Endothelial cell (in vitro differentiated cells): ENCODE results near the gene ZFP90. TPM values are rescaled to one million over a fixed set of nuclear protein-coding genes. Genes with fewer than 3 reads are reported as not detected.

Source experiments
- DNase-seq: peaks from one replicate; pipeline ENCODE4 v3.0.0; 2021; ENCODE audit warnings: low spot score
- H3K27ac Mint-ChIP-seq: one replicate; pipeline ENCODE4 v1.8.0; 2021; ENCODE audit warnings: mixed read lengths, inconsistent platforms; ENCODE audit not compliant: unreplicated experiment
- H3K27me3 Mint-ChIP-seq: one replicate; pipeline ENCODE4 v1.8.0; 2021; ENCODE audit warnings: mild to moderate bottlenecking, moderate library complexity, mixed read lengths, inconsistent platforms; ENCODE audit not compliant: unreplicated experiment
- H3K36me3 Mint-ChIP-seq: one replicate; pipeline ENCODE4 v1.8.0; 2021; ENCODE audit warnings: mild to moderate bottlenecking, low read depth, mixed read lengths, inconsistent platforms; ENCODE audit not compliant: unreplicated experiment
- H3K4me1 Mint-ChIP-seq: one replicate; pipeline ENCODE4 v1.8.0; 2021; ENCODE audit warnings: mild to moderate bottlenecking, mixed read lengths, inconsistent platforms; ENCODE audit not compliant: unreplicated experiment
- H3K4me3 Mint-ChIP-seq: one replicate; pipeline ENCODE4 v1.8.0; 2021; ENCODE audit warnings: mild to moderate bottlenecking, mixed read lengths, inconsistent platforms; ENCODE audit not compliant: unreplicated experiment
- H3K9me3 Mint-ChIP-seq: one replicate; pipeline ENCODE4 v1.8.0; 2021; ENCODE audit warnings: mixed read lengths, inconsistent platforms; ENCODE audit not compliant: unreplicated experiment
- total RNA-seq: library from RNA; stranded (reverse); fragmentation: NEBNext Ultra II Directional; extraction: Animal tissue kit (Norgen Biotek cat#: 25700); gene quantifications from one replicate; pipeline ENCODE4 v1.2.1, GENCODE V29; 2021; ENCODE audit not compliant: unreplicated experiment
- TF ChIP-seq, protein P1 (sequence below): fragments of 200-600 bp; sonication (generic); IDR thresholded peaks from one replicate; pipeline ENCODE4 v1.5.0; 2021; ENCODE audit warnings: antibody characterized with exemption; ENCODE audit not compliant: unreplicated experiment

Gene ZFP90
- total RNA-seq, 1 donor from 2014 or later = 35.6 TPM

DNA sequence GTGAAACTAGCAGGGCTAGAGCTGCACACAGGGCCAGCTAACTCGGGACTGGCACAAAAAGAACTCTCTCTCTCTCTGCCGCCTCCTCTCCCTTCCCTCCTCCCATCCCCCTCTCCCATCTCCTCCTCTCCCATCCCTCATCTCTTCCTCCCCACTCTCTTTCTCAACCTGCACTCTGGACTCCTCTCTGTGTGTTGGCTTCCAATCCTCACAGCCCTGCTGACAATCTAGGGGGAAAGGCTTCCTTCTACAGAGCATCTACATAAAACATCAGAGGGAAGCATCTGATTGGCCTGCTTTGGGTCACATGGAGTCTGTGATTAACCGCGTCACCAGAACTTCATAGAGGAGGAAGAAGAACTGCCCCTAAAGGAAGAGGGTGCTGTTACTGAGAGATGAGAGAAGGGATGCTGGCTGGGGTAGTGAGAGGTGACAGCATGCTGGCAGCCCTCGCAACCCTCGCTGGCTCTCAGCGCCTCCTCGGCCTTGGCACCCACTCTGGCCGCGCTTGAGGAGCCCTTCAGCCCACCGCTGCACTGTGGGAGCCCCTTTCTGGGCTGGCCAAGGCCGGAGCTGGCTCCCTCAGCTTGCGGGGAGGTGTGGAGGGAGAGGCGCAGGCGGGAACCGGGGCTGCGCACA is 12.8 kb upstream of the ZFP90 start:
- Mint-ChIP-seq H3K27ac (no peak overlapping the region), H3K9me3 (no peaks in the 10 kb centered on the region), H3K27me3 (peaks cover 7% of the 10 kb centered on the region), H3K4me1 (peaks cover 8% of the 10 kb centered on the region), H3K36me3 (peaks cover 4% of the 10 kb centered on the region), H3K4me3 (no peak overlapping the region)
- TF ChIP-seq, protein P1, sequence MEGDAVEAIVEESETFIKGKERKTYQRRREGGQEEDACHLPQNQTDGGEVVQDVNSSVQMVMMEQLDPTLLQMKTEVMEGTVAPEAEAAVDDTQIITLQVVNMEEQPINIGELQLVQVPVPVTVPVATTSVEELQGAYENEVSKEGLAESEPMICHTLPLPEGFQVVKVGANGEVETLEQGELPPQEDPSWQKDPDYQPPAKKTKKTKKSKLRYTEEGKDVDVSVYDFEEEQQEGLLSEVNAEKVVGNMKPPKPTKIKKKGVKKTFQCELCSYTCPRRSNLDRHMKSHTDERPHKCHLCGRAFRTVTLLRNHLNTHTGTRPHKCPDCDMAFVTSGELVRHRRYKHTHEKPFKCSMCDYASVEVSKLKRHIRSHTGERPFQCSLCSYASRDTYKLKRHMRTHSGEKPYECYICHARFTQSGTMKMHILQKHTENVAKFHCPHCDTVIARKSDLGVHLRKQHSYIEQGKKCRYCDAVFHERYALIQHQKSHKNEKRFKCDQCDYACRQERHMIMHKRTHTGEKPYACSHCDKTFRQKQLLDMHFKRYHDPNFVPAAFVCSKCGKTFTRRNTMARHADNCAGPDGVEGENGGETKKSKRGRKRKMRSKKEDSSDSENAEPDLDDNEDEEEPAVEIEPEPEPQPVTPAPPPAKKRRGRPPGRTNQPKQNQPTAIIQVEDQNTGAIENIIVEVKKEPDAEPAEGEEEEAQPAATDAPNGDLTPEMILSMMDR = no peak
- DNase-seq = no peak

- peaks cover 8% of the 10 kb centered on the region for H3K4me1 Mint-ChIP-seq
- H3K27me3 Mint-ChIP-seq = peaks cover 7% of the 10 kb centered on the region
- no peak for DNase-seq
- TF ChIP-seq, protein P1 = no peak
- peaks cover 4% of the 10 kb centered on the region for H3K36me3 Mint-ChIP-seq
- H3K27ac Mint-ChIP-seq = no peak overlapping the region
- no peaks in the 10 kb centered on the region for H3K9me3 Mint-ChIP-seq
- no peak overlapping the region for H3K4me3 Mint-ChIP-seq
Measured at GRCh38 chr16:68526782-68527145, 12.3 kb upstream of the ZFP90 start.

DNA sequence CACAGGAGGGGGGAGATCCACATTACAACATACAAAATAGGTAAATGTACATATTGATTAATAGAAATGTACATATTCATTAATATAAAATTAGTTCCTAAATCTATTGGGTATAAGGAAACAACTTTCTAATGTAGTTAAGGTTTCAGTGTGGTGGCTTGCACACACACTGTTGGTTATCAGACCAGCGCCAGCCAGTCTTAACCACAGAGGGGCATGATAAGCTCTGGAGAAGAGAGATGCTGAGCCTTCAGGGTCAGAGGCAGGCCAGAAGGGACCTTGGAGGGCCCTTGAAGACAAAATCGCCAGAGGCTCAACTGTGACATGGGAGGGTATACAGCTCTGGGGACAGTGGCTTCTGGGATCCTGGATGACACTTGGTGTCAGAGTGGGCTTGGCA is 10.9 kb upstream of the ZFP90 start:
- no peak for DNase-seq
- TF ChIP-seq, protein P1 = no peak
- Mint-ChIP-seq H3K4me3 (no peak overlapping the region), H3K27ac (no peak overlapping the region), H3K36me3 (peaks cover 4% of the 10 kb centered on the region), H3K4me1 (peaks cover 8% of the 10 kb centered on the region), H3K27me3 (peaks cover 7% of the 10 kb centered on the region), H3K9me3 (no peaks in the 10 kb centered on the region)

GRCh38 chr16:68528686-68529379 is 10.3 kb upstream of the ZFP90 start:
- TF ChIP-seq, protein P1 = peak; percentile 84
- peaks cover 7% of the 10 kb centered on the region for H3K27me3 Mint-ChIP-seq
- H3K4me1 Mint-ChIP-seq = peaks cover 8% of the 10 kb centered on the region
- H3K27ac Mint-ChIP-seq = no peak overlapping the region
- no peaks in the 10 kb centered on the region for H3K9me3 Mint-ChIP-seq
- peak; percentile 90 for DNase-seq
- H3K36me3 Mint-ChIP-seq = peaks cover 10% of the 10 kb centered on the region
- H3K4me3 Mint-ChIP-seq = peak overlapping the region; percentile 83

DNA sequence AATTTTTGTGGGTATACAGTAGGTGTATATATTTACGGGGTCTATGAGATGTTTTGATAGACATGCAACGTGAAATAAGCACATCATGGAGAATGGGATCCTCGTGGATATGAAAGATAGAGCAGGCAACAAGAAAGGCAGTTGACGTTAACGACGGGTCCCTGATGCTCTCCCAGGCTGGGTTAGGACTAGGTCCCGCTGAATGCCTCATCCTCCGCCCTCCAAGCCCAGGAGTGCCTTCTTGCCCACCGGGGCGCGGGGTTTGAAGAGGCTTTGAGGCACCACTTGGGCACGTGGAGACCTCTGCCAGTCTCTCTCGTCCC is 9.5 kb upstream of the ZFP90 start:
- Mint-ChIP-seq H3K27me3 (peaks cover 7% of the 10 kb centered on the region), H3K27ac (no peak overlapping the region)

More for the DNA sequence above, 9.5 kb upstream of the ZFP90 start:
- TF ChIP-seq, protein P1 = no peak
- peak overlapping the region; percentile 83 for H3K4me3 Mint-ChIP-seq
- H3K36me3 Mint-ChIP-seq = peaks cover 12% of the 10 kb centered on the region
- no peak for DNase-seq
- no peaks in the 10 kb centered on the region for H3K9me3 Mint-ChIP-seq
- peaks cover 8% of the 10 kb centered on the region for H3K4me1 Mint-ChIP-seq
